Gastroesophageal sphincter (tissue), 3 donors: Measurements from ENCODE around the gene ZNF121.

ENCODE experiments used
- CTCF ChIP-seq, 4 experiments: fragments of 200-600 bp in 2 of 4; fragments of 450-650 bp in 2 of 4; sonication (generic) in 1 of 4; IDR thresholded peaks; one replicate each; pipeline ENCODE4 v1.5.1; 2017 to 2019; ENCODE audit warnings: antibody characterized with exemption in 4 of 4, mild to moderate bottlenecking in 2 of 4, moderate library complexity in 2 of 4
- EP300 ChIP-seq: sonication (generic); formaldehyde crosslinking; IDR thresholded peaks from one replicate; pipeline ENCODE4 v1.6.1; 2017; ENCODE audit warnings: antibody characterized with exemption, mild to moderate bottlenecking
- POLR2A ChIP-seq, 2 donors: fragments of 450-650 bp; IDR thresholded peaks; one replicate each; pipeline ENCODE4 v1.6.1; 2017; ENCODE audit warnings: antibody characterized with exemption in 2 of 2, mild to moderate bottlenecking in 2 of 2, moderate library complexity in 1 of 2

DNA sequence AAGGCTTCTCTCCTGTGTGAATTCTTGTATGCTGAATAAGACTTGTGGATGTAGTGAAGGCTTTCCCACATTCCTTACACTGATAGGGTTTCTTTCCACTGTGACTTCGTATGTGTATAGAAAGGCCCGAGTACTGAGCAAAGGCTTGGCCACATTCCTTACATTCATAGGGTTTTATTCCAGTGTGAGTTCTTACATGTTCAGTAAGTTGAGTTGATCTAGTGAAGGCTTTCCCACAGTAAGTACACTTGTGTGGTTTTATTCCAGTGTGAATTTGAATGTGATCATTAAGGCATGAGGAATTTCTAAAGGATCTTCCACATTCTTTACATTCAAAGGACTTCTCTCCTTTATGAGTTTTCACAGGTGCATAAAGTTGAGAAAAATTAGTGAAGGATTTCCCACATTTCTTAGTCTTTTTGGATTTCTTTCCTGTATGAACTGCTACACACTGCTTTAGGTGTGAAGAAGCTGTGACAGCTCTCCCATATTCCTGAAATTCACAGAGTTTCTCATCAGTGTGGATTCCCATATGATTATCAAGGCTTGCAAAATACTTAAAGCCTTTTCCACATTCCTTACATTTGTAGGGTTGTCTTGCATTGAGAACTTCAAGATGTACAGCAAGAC lies 26.3 kb upstream of the ZNF121 start:
- TF ChIP-seq POLR2A (IDR thresholded peaks at IDR 0.05) (no peak), CTCF (IDR thresholded peaks at IDR 0.05) (no peak), EP300 (no peak)
